GM20000 (cell line): ENCODE measurements around the gene ANKRD11.
"Not testable (repeated sequence)": the region's sequence is repeated elsewhere in the genome, so short reads cannot be mapped to it uniquely, and the experiment has no call there.

Experiments
- DNase-seq: peaks from one replicate; pipeline ENCODE4 v3.0.0; 2012; ENCODE audit warnings: low spot score
- TF ChIP-seq, protein P1 (sequence below): IDR thresholded peaks from 2 replicates; pipeline ENCODE4 v1.5.1; 2012; ENCODE audit warnings: mild to moderate bottlenecking, control low read depth; ENCODE audit errors: extremely low read depth, missing control alignments

The ANKRD11 gene

DNA sequence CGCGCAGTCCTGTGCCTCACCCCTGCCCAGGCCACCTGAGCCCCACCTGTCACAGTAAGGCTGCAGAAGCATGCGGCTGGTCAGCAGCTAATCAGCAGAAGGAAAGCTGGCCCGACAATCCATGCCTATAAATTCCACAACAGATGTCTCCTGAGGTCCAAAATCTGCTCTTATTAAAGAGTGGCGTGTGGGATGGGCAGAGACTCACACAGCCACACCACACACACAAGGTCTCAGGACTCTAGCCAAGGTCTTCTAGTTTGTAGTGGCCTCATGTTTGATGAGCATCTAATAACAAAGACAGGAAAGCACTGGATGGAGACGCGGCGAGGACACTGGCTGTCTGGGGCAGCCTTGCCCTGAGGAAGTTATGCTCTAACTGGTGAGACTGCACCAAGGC lies 55.9 kb downstream of the ANKRD11 start:
- TF ChIP-seq, protein P1, sequence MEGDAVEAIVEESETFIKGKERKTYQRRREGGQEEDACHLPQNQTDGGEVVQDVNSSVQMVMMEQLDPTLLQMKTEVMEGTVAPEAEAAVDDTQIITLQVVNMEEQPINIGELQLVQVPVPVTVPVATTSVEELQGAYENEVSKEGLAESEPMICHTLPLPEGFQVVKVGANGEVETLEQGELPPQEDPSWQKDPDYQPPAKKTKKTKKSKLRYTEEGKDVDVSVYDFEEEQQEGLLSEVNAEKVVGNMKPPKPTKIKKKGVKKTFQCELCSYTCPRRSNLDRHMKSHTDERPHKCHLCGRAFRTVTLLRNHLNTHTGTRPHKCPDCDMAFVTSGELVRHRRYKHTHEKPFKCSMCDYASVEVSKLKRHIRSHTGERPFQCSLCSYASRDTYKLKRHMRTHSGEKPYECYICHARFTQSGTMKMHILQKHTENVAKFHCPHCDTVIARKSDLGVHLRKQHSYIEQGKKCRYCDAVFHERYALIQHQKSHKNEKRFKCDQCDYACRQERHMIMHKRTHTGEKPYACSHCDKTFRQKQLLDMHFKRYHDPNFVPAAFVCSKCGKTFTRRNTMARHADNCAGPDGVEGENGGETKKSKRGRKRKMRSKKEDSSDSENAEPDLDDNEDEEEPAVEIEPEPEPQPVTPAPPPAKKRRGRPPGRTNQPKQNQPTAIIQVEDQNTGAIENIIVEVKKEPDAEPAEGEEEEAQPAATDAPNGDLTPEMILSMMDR, result no peak
- no peak for DNase-seq

DNA sequence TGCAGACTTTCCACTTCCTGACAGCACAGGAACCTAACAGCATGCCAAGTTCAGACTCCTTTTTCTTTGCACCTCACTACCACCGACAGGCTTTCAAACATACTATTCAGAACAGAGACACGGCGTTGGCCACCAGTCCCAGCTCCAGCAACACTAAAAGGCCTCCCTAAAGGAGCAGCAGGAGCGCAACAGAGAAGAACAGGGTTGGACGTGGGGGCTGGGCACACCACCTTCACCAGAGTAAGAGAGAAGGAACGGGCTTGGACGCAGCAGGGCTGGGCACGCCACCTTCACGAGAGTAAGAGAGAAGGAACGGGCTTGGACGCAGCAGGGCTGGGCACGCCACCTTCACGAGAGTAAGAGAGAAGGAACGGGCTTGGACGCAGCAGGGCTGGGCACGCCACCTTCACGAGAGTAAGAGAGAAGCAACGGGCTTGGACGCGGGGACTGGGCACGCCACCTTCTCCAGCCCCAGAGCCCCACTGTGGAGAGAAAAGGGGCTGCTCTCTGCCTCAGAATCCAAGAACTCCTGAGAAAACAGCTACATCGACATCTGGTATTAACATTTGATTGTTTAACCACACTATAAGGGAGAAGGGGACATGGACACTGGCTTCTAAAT lies 56.9 kb downstream of the ANKRD11 start:
- DNase-seq, result not testable (repeated sequence)

DNA sequence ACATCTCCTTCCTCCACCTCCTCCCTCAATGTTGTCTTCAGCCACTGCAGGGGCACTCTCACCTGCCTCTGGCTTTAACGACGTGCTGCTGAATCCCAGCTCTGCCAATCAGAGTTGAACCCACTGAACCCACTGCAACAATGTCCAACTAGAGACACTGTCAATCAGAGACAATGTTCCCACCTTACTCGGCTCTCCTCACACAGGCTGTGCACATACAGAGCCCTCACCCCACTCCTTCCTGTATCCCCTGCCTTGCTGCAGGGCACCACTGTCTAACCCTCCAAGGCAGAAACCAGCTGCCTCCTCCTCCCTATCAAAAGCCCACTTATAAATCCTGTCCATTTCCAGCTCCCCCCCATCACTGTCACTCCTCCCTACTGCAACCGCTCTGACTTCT lies 58.7 kb downstream of the ANKRD11 start:
- TF ChIP-seq, protein P1, result no peak
- DNase-seq, result no peak

DNA sequence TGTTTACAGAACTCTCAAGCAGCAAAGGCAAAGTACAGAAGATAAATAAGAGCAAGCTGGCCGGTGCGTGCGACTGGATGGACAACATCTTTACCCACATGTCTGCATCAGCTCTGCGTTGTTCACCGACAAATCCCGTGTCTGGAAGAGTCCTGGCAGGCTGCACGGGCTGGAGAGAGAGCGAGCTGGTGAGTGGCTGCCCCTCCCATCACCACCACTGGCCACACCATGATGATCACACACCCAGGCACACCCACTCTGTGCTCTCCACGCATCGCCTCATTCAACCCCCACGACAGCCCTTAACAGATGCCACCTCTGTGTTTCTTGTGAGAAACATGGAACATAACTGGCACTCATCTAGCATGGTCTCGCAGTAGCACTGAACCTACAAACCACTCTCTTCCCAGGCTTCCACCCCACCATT lies 59.2 kb downstream of the ANKRD11 start:
- TF ChIP-seq, protein P1, result no peak
- DNase-seq, result no peak

DNA sequence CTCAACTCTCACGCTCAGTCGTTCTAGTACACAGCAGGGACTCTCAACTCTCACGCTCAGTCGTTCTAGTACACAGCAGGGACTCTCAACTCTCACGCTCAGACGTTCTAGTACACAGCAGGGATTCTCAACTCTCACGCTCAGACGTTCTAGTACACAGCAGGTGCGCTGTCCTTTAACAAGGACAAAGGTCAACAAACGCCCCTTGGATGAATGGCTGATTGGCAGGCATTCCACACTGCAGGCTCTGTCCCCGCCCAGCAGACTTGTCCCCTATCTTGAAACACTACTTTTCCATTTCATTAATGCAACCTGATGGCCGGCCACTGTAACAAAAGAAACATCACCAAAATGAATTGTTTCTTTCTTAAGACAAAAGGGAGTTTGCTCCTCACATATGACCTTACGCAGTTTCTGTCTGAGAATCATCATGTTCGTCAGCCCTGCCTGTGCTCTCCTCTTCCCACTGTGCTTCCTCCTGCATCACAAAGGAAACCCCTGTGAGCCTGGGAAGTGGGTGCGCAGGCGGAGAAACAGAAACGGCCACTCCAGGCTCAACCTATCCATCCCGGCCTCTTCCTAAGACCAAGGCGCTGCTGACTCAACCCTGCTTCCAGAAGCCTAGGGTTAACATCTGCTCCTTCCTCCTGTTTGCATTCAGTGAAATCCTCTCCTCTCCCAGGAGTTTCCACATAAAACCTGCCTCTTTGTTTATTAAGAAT lies 59.8 kb downstream of the ANKRD11 start:
- DNase-seq, result no peak
- TF ChIP-seq, protein P1, result no peak

DNA sequence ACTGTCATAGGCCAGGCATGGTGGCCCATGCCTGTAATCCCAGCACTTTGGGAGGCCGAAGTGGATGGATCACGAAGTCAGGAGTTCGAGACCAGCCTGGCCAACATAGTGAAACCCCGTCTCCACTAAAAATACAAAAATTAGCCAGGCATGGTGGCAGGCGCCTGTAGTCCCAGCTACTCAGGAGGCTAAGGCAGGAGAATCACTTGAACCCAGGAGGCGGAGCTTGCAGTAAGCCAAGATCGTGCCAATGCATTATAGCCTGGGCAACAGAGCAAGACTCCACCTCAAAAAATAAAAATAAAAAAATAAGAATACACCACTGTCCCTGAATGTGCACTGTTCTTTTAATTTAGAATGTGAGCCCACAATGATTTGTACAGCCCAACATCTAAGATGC lies 61.8 kb downstream of the ANKRD11 start:
- DNase-seq, result not testable (repeated sequence)

DNA sequence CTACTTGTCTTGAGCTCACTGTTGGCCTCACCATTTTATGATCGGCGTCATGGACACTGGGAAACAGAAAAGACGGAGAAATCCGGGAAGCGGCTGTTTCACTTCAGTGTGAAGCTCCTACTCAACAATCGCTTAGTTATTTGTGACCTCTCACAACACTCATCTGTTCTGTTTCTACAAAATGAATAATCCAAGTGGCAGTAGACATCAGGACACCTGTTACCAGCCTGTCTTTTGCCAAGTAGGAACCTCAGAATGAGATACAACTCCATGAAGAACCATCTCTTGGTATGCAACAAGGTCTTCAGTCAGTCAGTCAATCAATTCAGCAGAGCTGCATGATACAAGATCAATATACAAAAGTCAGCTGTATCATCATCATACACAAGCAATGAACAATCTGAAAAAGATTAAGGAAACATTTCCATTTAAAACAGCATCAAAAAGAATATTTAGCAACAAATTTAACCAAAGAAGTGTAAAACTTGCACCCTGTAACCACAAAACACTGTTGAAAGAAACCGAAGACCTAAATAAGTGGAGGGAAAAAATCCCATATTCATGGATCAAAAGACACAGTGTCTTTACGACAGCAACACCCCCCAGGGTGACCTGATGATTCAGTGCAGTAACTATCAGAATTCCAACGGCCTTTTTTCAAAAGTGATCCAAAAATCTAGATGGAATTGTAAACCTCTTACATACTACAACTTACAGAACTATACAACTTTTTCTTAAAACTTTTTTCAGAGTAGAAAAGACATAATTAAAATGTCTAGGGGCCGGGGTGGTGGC lies 63.4 kb downstream of the ANKRD11 start:
- TF ChIP-seq, protein P1, result no peak
- no peak for DNase-seq

DNA sequence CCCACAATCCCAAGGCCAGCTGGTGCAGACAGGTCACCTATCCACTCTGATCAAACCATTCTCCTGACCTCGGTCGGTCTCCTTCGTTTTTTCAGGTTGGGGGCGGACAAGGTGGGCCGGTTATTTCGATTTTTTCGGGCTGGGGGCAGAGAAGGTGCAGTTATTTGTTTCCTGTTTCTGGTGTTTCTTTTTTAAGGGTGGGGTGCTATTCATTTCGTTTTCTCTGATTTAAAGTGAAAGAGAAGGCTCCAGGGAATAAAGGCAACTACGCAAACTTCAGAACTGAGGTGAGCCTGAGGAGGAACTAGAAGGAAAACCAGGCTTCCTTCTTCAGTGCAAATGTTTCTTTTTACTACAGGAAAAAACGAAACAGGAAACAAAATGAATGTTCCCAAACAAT lies 64.8 kb downstream of the ANKRD11 start:
- no peak for DNase-seq

More for the DNA sequence above, 64.8 kb downstream of the ANKRD11 start:
- TF ChIP-seq, protein P1, result no peak
